SK-N-SH treated with all-trans-retinoic acid at 6 μM for 48 hours (cell line): ENCODE results near the gene HS3ST2.

Experiments used
- ATAC-seq: fragments of 200-7000 bp; cut with Tn5 transposase; 3 replicates; pipeline ENCODE4 v1.9.1; 2020; ENCODE audit warnings: mild to moderate bottlenecking, moderate library complexity
- ARNTL ChIP-seq: fragments of 450-650 bp; formaldehyde crosslinking; IDR thresholded peaks from 2 replicates; pipeline ENCODE4 v1.5.0; 2020; ENCODE audit warnings: low read depth, mild to moderate bottlenecking, moderate library complexity, borderline replicate concordance
- BACH2 ChIP-seq: fragments of 250-450 bp; sonication (Bioruptor Pico); IDR thresholded peaks from 2 replicates; pipeline ENCODE4 v1.9.0; 2021; ENCODE audit warnings: mild to moderate bottlenecking, borderline replicate concordance
- CSDC2 ChIP-seq: fragments of 250-450 bp; sonication (Bioruptor Pico); IDR thresholded peaks from 2 replicates; pipeline ENCODE4 v1.5.0; 2020; ENCODE audit warnings: mild to moderate bottlenecking, moderate library complexity
- ESRRG ChIP-seq: fragments of 250-450 bp; sonication (Bioruptor Pico); IDR thresholded peaks from 2 replicates; pipeline ENCODE4 v1.6.1; 2021; ENCODE audit warnings: mild to moderate bottlenecking
- GLIS3 ChIP-seq: fragments of 250-450 bp; sonication (Bioruptor Pico); IDR thresholded peaks from 2 replicates; pipeline ENCODE4 v1.5.0; 2020; ENCODE audit warnings: mild to moderate bottlenecking, moderate library complexity
- ISL1 ChIP-seq: fragments of 250-450 bp; sonication (Bioruptor Pico); IDR thresholded peaks from 2 replicates; pipeline ENCODE4 v2.1.2; 2022; ENCODE audit warnings: mild to moderate bottlenecking, moderate library complexity
- OSR1 ChIP-seq: fragments of 250-450 bp; sonication (Bioruptor Pico); IDR thresholded peaks from 2 replicates; pipeline ENCODE4 v1.8.0; 2022; ENCODE audit warnings: moderate library complexity, mild to moderate bottlenecking, inconsistent platforms
- PPARA ChIP-seq: fragments of 250-450 bp; sonication (Bioruptor Pico); IDR thresholded peaks from 2 replicates; pipeline ENCODE4 v1.5.0; 2020; ENCODE audit warnings: mild to moderate bottlenecking, borderline replicate concordance
- RARB ChIP-seq: fragments of 250-450 bp; sonication (Bioruptor Pico); IDR thresholded peaks from 2 replicates; pipeline ENCODE4 v1.8.0; 2021; ENCODE audit warnings: mild to moderate bottlenecking, moderate library complexity
- SNAI2 ChIP-seq: fragments of 250-450 bp; sonication (Bioruptor Pico); IDR thresholded peaks from 2 replicates; pipeline ENCODE4 v1.5.0; 2020; ENCODE audit warnings: mild to moderate bottlenecking, moderate library complexity
- TCF4 ChIP-seq: fragments of 250-450 bp; sonication (Bioruptor Pico); IDR thresholded peaks from 2 replicates; pipeline ENCODE4 v1.8.0; 2021; ENCODE audit warnings: mild to moderate bottlenecking, moderate library complexity, borderline replicate concordance
- ZC3H10 ChIP-seq: fragments of 250-450 bp; sonication (Bioruptor Pico); IDR thresholded peaks from 2 replicates; pipeline ENCODE4 v1.5.1; 2021; ENCODE audit warnings: mild to moderate bottlenecking, moderate library complexity
- ZFP3 ChIP-seq: fragments of 250-450 bp; sonication (Bioruptor Pico); IDR thresholded peaks from 2 replicates; pipeline ENCODE4 v1.5.0; 2020; ENCODE audit warnings: mild to moderate bottlenecking, moderate library complexity
- ZNF565 ChIP-seq: fragments of 450-650 bp; formaldehyde crosslinking; conservative IDR thresholded peaks from 2 replicates; pipeline ENCODE4 v1.5.0; 2020; ENCODE audit warnings: low read depth, mild to moderate bottlenecking, moderate library complexity
- ZNF70 ChIP-seq: fragments of 450-650 bp; formaldehyde crosslinking; IDR thresholded peaks from 2 replicates; pipeline ENCODE4 v1.5.0; 2020; ENCODE audit warnings: mild to moderate bottlenecking, moderate library complexity
- ZNF8 ChIP-seq: fragments of 450-650 bp; formaldehyde crosslinking; IDR thresholded peaks from 2 replicates; pipeline ENCODE4 v1.5.0; 2020; ENCODE audit warnings: mild to moderate bottlenecking, moderate library complexity
- TF ChIP-seq, protein P1 (sequence below): fragments of 250-450 bp; sonication (Bioruptor Pico); IDR thresholded peaks from 2 replicates; pipeline ENCODE4 v1.8.0; 2021; ENCODE audit warnings: low read depth, mild to moderate bottlenecking, moderate library complexity, borderline replicate concordance
- TF ChIP-seq, protein P2 (sequence below): fragments of 250-450 bp; sonication (Bioruptor Pico); IDR thresholded peaks from 2 replicates; pipeline ENCODE4 v1.5.1; 2021; ENCODE audit warnings: mild to moderate bottlenecking, moderate library complexity
- TF ChIP-seq, protein P3 (sequence below): fragments of 250-450 bp; sonication (Bioruptor Pico); IDR thresholded peaks from 2 replicates; pipeline ENCODE4 v1.5.0; 2020; ENCODE audit warnings: mild to moderate bottlenecking, moderate library complexity
- TF ChIP-seq, protein P4 (sequence below): fragments of 250-450 bp; sonication (Bioruptor Pico); IDR thresholded peaks from 2 replicates; pipeline ENCODE4 v1.5.1; 2020; ENCODE audit warnings: low read depth, mild to moderate bottlenecking, moderate library complexity
- TF ChIP-seq, protein P5 (sequence below): fragments of 250-450 bp; sonication (Bioruptor Pico); IDR thresholded peaks from 2 replicates; pipeline ENCODE4 v1.8.0; 2020; ENCODE audit warnings: mild to moderate bottlenecking, moderate library complexity, borderline replicate concordance

Gene HS3ST2

DNA sequence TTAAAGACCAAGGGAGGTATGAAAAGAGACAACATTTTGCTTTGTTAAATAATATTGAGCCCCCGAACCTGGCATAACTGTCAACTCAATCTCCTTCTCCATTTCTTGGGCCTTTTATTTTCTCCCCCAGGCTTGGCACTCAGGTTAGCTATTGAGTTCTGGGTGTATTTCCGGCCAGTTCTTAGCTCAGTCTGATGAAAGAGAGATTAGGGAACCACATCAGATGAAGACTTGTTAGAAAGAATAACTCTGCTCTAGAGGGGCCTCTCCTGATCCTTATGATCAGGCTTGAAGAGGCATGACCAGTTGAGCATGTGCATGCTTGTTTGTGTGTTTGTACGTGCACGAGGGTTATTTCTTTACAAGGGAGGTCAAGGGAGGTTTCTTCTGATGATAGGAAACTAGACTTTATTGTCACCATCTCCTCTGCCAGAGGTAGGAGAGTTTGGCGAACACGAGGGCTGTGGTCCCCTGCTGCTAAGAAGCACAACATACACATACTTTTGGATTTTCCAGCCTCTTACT is 29.2 kb upstream of the HS3ST2 start:
- TF ChIP-seq ZNF565 (CRISPR knock-in tag) (no peak), TCF4 (CRISPR knock-in tag) (no peak), ZNF70 (no peak), BACH2 (CRISPR knock-in tag) (no peak), ZFP3 (CRISPR knock-in tag) (no peak), GLIS3 (CRISPR knock-in tag) (no peak), SNAI2 (CRISPR knock-in tag) (no peak)
- TF ChIP-seq, protein P1, sequence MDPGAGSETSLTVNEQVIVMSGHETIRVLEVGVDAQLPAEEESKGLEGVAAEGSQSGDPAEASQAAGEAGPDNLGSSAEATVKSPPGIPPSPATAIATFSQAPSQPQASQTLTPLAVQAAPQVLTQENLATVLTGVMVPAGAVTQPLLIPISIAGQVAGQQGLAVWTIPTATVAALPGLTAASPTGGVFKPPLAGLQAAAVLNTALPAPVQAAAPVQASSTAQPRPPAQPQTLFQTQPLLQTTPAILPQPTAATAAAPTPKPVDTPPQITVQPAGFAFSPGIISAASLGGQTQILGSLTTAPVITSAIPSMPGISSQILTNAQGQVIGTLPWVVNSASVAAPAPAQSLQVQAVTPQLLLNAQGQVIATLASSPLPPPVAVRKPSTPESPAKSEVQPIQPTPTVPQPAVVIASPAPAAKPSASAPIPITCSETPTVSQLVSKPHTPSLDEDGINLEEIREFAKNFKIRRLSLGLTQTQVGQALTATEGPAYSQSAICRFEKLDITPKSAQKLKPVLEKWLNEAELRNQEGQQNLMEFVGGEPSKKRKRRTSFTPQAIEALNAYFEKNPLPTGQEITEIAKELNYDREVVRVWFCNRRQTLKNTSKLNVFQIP (CRISPR knock-in tag), result no peak
- TF ChIP-seq, all 23 proteins: peak for 0
- no peak for ATAC-seq

DNA sequence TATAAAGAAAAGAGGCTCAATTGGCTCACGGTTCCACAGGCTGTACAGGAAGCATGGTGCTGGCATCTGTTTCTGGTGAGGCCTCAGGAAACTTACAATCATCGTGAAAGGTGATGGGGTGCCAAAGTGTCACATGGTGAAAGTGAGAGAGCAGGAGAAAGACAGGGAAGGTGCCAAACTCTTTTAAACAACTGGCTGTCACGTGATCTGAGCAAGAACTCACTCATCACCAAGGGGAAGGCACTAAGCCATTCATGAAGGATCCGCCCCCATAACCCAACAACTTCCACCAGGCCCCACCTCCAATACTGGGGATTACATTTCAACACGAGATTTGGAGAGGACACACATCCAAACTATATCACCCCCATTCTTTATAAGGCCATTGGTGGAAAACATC is 28.4 kb upstream of the HS3ST2 start:
- TF ChIP-seq ZC3H10 (CRISPR knock-in tag), result no peak
- TF ChIP-seq, protein P2, sequence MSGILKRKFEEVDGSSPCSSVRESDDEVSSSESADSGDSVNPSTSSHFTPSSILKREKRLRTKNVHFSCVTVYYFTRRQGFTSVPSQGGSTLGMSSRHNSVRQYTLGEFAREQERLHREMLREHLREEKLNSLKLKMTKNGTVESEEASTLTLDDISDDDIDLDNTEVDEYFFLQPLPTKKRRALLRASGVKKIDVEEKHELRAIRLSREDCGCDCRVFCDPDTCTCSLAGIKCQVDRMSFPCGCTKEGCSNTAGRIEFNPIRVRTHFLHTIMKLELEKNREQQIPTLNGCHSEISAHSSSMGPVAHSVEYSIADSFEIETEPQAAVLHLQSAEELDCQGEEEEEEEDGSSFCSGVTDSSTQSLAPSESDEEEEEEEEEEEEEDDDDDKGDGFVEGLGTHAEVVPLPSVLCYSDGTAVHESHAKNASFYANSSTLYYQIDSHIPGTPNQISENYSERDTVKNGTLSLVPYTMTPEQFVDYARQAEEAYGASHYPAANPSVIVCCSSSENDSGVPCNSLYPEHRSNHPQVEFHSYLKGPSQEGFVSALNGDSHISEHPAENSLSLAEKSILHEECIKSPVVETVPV (CRISPR knock-in tag), result no peak
- TF ChIP-seq, protein P3, sequence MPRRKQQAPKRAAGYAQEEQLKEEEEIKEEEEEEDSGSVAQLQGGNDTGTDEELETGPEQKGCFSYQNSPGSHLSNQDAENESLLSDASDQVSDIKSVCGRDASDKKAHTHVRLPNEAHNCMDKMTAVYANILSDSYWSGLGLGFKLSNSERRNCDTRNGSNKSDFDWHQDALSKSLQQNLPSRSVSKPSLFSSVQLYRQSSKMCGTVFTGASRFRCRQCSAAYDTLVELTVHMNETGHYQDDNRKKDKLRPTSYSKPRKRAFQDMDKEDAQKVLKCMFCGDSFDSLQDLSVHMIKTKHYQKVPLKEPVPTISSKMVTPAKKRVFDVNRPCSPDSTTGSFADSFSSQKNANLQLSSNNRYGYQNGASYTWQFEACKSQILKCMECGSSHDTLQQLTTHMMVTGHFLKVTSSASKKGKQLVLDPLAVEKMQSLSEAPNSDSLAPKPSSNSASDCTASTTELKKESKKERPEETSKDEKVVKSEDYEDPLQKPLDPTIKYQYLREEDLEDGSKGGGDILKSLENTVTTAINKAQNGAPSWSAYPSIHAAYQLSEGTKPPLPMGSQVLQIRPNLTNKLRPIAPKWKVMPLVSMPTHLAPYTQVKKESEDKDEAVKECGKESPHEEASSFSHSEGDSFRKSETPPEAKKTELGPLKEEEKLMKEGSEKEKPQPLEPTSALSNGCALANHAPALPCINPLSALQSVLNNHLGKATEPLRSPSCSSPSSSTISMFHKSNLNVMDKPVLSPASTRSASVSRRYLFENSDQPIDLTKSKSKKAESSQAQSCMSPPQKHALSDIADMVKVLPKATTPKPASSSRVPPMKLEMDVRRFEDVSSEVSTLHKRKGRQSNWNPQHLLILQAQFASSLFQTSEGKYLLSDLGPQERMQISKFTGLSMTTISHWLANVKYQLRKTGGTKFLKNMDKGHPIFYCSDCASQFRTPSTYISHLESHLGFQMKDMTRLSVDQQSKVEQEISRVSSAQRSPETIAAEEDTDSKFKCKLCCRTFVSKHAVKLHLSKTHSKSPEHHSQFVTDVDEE, result no peak
- TF ChIP-seq GLIS3 (CRISPR knock-in tag), result no peak
- no peak for TF ChIP-seq PPARA (CRISPR knock-in tag)
- no peak for TF ChIP-seq ZNF8 (CRISPR knock-in tag)
- no peak for TF ChIP-seq BACH2 (CRISPR knock-in tag)
- no peak for TF ChIP-seq ISL1 (CRISPR knock-in tag)
- no peak for TF ChIP-seq ZNF565 (CRISPR knock-in tag)
- TF ChIP-seq CSDC2, result no peak
- no peak for TF ChIP-seq ARNTL
- TF ChIP-seq ESRRG (CRISPR knock-in tag), result no peak
- TF ChIP-seq, protein P4, sequence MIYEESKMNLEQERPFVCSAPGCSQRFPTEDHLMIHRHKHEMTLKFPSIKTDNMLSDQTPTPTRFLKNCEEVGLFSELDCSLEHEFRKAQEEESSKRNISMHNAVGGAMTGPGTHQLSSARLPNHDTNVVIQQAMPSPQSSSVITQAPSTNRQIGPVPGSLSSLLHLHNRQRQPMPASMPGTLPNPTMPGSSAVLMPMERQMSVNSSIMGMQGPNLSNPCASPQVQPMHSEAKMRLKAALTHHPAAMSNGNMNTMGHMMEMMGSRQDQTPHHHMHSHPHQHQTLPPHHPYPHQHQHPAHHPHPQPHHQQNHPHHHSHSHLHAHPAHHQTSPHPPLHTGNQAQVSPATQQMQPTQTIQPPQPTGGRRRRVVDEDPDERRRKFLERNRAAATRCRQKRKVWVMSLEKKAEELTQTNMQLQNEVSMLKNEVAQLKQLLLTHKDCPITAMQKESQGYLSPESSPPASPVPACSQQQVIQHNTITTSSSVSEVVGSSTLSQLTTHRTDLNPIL (CRISPR knock-in tag), result no peak
- no peak for TF ChIP-seq TCF4 (CRISPR knock-in tag)
- TF ChIP-seq, protein P1 (CRISPR knock-in tag), result no peak
- no peak for TF ChIP-seq OSR1
- TF ChIP-seq RARB (CRISPR knock-in tag), result no peak
- TF ChIP-seq, protein P5, sequence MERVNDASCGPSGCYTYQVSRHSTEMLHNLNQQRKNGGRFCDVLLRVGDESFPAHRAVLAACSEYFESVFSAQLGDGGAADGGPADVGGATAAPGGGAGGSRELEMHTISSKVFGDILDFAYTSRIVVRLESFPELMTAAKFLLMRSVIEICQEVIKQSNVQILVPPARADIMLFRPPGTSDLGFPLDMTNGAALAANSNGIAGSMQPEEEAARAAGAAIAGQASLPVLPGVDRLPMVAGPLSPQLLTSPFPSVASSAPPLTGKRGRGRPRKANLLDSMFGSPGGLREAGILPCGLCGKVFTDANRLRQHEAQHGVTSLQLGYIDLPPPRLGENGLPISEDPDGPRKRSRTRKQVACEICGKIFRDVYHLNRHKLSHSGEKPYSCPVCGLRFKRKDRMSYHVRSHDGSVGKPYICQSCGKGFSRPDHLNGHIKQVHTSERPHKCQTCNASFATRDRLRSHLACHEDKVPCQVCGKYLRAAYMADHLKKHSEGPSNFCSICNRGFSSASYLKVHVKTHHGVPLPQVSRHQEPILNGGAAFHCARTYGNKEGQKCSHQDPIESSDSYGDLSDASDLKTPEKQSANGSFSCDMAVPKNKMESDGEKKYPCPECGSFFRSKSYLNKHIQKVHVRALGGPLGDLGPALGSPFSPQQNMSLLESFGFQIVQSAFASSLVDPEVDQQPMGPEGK, result no peak
- no peak for TF ChIP-seq ZNF70
- ATAC-seq, result no peak
